IPS-18c (cell line): ENCODE measurements around the gene ARRDC3.
"Not testable (repeated sequence)": the region's sequence is repeated elsewhere in the genome, so short reads cannot be mapped to it uniquely, and the experiment has no call there.

Experiments used
- H3K4me3 ChIP-seq: 2 replicates; pipeline ENCODE4 v1.7.0; 2013; ENCODE audit warnings: low read depth, mild to moderate bottlenecking, low read length, moderate library complexity; ENCODE audit not compliant: insufficient read depth
- H3K9me3 ChIP-seq: one replicate; pipeline ENCODE4 v1.6.1; 2013; ENCODE audit warnings: mild to moderate bottlenecking, low read length, moderate library complexity; ENCODE audit not compliant: control insufficient read depth, insufficient read depth

The ARRDC3 gene

GRCh38 chr5:91373006-91373405, 10.1 kb downstream of the ARRDC3 start:
- Histone ChIP-seq H3K4me3 (no peak overlapping the region), H3K9me3 (no peaks in the 10 kb centered on the region)

GRCh38 chr5:91369480-91369879, 13.6 kb downstream of the ARRDC3 start:
- Histone ChIP-seq H3K4me3 (no peak overlapping the region), H3K9me3 (no peaks in the 10 kb centered on the region)

- no peaks in the 10 kb centered on the region for H3K9me3 ChIP-seq
Measured at GRCh38 chr5:91367908-91368648, 15.0 kb downstream of the ARRDC3 start.

GRCh38 chr5:91367344-91367743, 15.8 kb downstream of the ARRDC3 start:
- H3K9me3 ChIP-seq = no peaks in the 10 kb centered on the region
- H3K4me3 ChIP-seq = no peak overlapping the region

More at GRCh38 chr5:91367908-91368648, 15.0 kb downstream of the ARRDC3 start:
- H3K4me3 ChIP-seq = no peak overlapping the region

- no peaks in the 10 kb centered on the region for H3K9me3 ChIP-seq
Measured at GRCh38 chr5:91366551-91366950, 16.6 kb downstream of the ARRDC3 start.

GRCh38 chr5:91365498-91365897, 17.6 kb downstream of the ARRDC3 start:
- Histone ChIP-seq H3K4me3 (no peak overlapping the region), H3K9me3 (no peaks in the 10 kb centered on the region)

More at GRCh38 chr5:91366551-91366950, 16.6 kb downstream of the ARRDC3 start:
- no peak overlapping the region for H3K4me3 ChIP-seq

GRCh38 chr5:91362935-91363334, 20.2 kb downstream of the ARRDC3 start:
- no peak overlapping the region for H3K4me3 ChIP-seq
- H3K9me3 ChIP-seq = no peaks in the 10 kb centered on the region

GRCh38 chr5:91361790-91362189, 21.3 kb downstream of the ARRDC3 start:
- Histone ChIP-seq H3K4me3 (no peak overlapping the region), H3K9me3 (no peaks in the 10 kb centered on the region)

- Histone ChIP-seq H3K9me3 (no peaks in the 10 kb centered on the region), H3K4me3 (no peak overlapping the region)
Measured at GRCh38 chr5:91361055-91361701, 21.9 kb downstream of the ARRDC3 start.

GRCh38 chr5:91359962-91360609, 23.0 kb downstream of the ARRDC3 start:
- Histone ChIP-seq H3K9me3 (no peaks in the 10 kb centered on the region), H3K4me3 (no peak overlapping the region)

GRCh38 chr5:91357806-91358205, 25.3 kb downstream of the ARRDC3 start:
- no peaks in the 10 kb centered on the region for H3K9me3 ChIP-seq
- H3K4me3 ChIP-seq = no peak overlapping the region

- Histone ChIP-seq H3K9me3 (no peaks in the 10 kb centered on the region), H3K4me3 (no peak overlapping the region)
Measured at GRCh38 chr5:91357012-91357634, 26.0 kb downstream of the ARRDC3 start.

GRCh38 chr5:91354867-91355266, 28.2 kb downstream of the ARRDC3 start:
- H3K4me3 ChIP-seq, H3K9me3 ChIP-seq: not testable (repeated sequence)

GRCh38 chr5:91352831-91353695, 30.1 kb downstream of the ARRDC3 start:
- Histone ChIP-seq H3K9me3 (no peaks in the 10 kb centered on the region), H3K4me3 (no peak overlapping the region)

- no peaks in the 10 kb centered on the region for H3K9me3 ChIP-seq
Measured at GRCh38 chr5:91345461-91345860, 37.7 kb downstream of the ARRDC3 start.

GRCh38 chr5:91344661-91345200, 38.4 kb downstream of the ARRDC3 start:
- H3K4me3 ChIP-seq, H3K9me3 ChIP-seq: not testable (repeated sequence)

More at GRCh38 chr5:91345461-91345860, 37.7 kb downstream of the ARRDC3 start:
- H3K4me3 ChIP-seq = no peak overlapping the region

GRCh38 chr5:91343916-91344315, 39.2 kb downstream of the ARRDC3 start:
- Histone ChIP-seq H3K9me3 (no peaks in the 10 kb centered on the region), H3K4me3 (no peak overlapping the region)
